ENCODE measurements around the gene OBP2A.

OBP2A gene

GRCh38 chr9:135506327-135507103 is 39.4 kb upstream of the OBP2A start:
- TF ChIP-seq, protein P1, sequence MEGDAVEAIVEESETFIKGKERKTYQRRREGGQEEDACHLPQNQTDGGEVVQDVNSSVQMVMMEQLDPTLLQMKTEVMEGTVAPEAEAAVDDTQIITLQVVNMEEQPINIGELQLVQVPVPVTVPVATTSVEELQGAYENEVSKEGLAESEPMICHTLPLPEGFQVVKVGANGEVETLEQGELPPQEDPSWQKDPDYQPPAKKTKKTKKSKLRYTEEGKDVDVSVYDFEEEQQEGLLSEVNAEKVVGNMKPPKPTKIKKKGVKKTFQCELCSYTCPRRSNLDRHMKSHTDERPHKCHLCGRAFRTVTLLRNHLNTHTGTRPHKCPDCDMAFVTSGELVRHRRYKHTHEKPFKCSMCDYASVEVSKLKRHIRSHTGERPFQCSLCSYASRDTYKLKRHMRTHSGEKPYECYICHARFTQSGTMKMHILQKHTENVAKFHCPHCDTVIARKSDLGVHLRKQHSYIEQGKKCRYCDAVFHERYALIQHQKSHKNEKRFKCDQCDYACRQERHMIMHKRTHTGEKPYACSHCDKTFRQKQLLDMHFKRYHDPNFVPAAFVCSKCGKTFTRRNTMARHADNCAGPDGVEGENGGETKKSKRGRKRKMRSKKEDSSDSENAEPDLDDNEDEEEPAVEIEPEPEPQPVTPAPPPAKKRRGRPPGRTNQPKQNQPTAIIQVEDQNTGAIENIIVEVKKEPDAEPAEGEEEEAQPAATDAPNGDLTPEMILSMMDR (IDR thresholded peaks at IDR 0.05; ENCODE audit: low read length, missing control alignments), result no peak
- no peak overlapping the region for H3K4me3 ChIP-seq (replicated peaks; ENCODE audit: low read depth, low read length)
- peak; percentile 28 for DNase-seq (ENCODE audit: low read depth)

GRCh38 chr9:135507104-135508035 is 38.6 kb upstream of the OBP2A start:
- TF ChIP-seq, protein P1 (IDR thresholded peaks at IDR 0.05; ENCODE audit: low read length, missing control alignments), result no peak
- H3K4me3 ChIP-seq (replicated peaks; ENCODE audit: low read depth, low read length), result no peak overlapping the region

GRCh38 chr9:135508211-135508820 is 37.6 kb upstream of the OBP2A start:
- no peak overlapping the region for H3K4me3 ChIP-seq (replicated peaks; ENCODE audit: low read depth, low read length)
- no peak for DNase-seq (ENCODE audit: low read depth)
- TF ChIP-seq, protein P1 (IDR thresholded peaks at IDR 0.05; ENCODE audit: low read length, missing control alignments), result no peak

More at GRCh38 chr9:135507104-135508035, 38.6 kb upstream of the OBP2A start:
- no peak for DNase-seq (ENCODE audit: low read depth)

GRCh38 chr9:135509458-135509857 is 36.5 kb upstream of the OBP2A start:
- no peak overlapping the region for H3K4me3 ChIP-seq (replicated peaks; ENCODE audit: low read depth, low read length)
- TF ChIP-seq, protein P1 (IDR thresholded peaks at IDR 0.05; ENCODE audit: low read length, missing control alignments), result no peak
- DNase-seq (ENCODE audit: low read depth), result no peak

- no peak for DNase-seq (ENCODE audit: low read depth)
- no peak overlapping the region for H3K4me3 ChIP-seq (replicated peaks; ENCODE audit: low read depth, low read length)
- TF ChIP-seq, protein P1 (IDR thresholded peaks at IDR 0.05; ENCODE audit: low read length, missing control alignments), result no peak
Measured at GRCh38 chr9:135512241-135512603, 33.7 kb upstream of the OBP2A start.

GRCh38 chr9:135512904-135513303 is 33.0 kb upstream of the OBP2A start:
- no peak overlapping the region for H3K4me3 ChIP-seq (replicated peaks; ENCODE audit: low read depth, low read length)
- DNase-seq (ENCODE audit: low read depth), result no peak
- TF ChIP-seq, protein P1 (IDR thresholded peaks at IDR 0.05; ENCODE audit: low read length, missing control alignments), result no peak

Measured in fibroblast of pulmonary artery (primary cell).